CMK (cell line): ENCODE measurements around the gene MLANA.
"Not testable (repeated sequence)": the region's sequence is repeated elsewhere in the genome, so short reads cannot be mapped to it uniquely, and the experiment has no call there.

ENCODE experiments used
- DNase-seq: peaks from one replicate; pipeline ENCODE4 v3.0.0-alpha.2; 2010; ENCODE audit warnings: low read depth

Gene MLANA

DNA sequence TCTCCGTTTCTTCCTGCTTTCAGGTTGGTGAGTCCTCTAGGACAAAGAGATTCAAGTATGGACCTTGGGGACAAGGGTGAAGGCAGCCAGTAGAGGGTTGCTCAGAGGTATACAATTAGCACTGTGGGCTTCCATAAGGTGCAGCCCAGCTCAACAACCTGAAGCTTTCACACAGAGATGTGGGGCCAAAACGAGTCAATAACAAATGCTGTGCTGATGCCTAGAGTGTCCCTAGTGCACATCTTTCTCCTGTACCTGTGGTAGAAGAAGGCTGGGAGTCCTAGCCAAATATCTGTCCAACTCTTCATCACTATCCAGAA is 20.7 kb upstream of the MLANA start:
- no peak for DNase-seq

GRCh38 chr9:5870691-5871090 is 20.0 kb upstream of the MLANA start:
- no peak for DNase-seq

GRCh38 chr9:5871785-5872184 is 18.9 kb upstream of the MLANA start:
- DNase-seq = no peak

DNA sequence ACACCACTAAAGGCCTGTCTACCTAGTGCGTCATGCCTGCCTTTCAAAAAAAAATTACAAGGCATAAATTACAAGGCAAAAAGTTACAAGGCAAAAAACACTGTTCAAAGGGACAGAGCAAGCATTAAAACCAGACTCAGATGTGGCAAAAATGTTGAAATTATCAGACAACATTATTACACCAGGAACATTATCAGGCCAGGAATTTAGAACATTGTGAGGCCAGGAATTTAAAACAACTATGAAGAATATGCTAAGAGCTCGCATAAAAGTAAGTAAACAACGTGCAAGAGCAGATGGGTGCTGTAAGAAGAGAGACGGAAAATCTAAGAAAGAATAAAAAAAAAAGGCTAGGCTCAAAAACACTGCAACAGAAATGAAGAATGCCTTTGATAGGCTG is 18.2 kb upstream of the MLANA start:
- DNase-seq = no peak

- no peak for DNase-seq
Measured at GRCh38 chr9:5873439-5873838, 17.2 kb upstream of the MLANA start.

- DNase-seq = no peak
Measured at GRCh38 chr9:5874048-5874447, 16.6 kb upstream of the MLANA start.

DNA sequence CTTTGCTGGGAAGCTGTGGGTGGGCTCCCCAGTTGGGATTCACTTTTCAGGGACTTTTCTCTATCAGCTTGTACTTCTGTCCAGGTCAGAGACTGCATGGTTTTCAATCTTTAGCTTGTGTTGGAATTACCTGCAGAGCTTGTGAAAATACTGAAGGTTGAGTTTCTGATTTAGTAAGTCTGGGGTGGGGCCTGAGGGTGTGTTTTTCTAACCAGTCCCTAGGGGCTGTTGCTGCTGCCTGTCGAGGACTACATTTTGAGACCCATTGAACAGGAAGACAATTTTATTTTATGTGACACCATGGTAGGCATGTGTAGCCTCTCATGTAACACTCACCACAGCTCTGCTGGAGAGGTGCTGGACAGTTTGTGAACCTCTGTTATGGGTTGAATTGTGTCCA is 14.7 kb upstream of the MLANA start:
- DNase-seq = no peak

GRCh38 chr9:5876711-5877110 is 14.0 kb upstream of the MLANA start:
- DNase-seq = no peak

- DNase-seq = no peak
Measured at GRCh38 chr9:5879419-5880181, 11.1 kb upstream of the MLANA start.

DNA sequence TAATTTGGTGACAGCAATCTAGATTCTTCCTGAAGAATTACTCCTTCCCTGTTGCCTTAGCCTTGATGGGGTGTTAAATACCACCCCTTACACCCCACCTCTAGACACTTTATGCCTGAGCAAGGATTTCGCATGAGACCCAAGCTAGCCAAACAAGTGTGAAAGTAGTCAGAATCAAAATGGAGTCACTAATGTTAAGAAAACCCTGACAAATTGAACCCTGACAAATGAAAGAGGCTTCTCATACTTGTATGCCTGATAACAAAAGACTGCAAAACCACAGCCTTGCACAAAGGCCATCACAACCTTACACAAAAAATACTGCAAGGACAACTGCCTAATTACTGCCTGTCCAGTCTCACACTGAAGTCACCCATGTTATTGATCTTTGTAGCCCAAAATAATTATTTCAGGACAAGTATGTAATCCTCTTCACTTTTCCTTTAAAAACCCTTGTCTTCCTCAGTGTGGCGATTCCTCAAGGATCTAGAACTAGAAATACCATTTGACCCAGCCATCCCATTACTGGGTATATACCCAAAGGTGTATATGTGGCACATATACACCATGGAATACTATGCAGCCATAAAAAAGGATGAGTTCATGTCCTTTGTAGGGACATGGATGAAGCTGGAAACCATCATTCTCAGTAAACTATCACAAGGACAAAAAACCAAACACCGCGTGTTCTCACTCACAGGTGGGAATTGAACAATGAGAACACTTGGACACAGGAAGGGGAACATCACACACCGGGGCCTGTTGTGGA is 8.3 kb upstream of the MLANA start:
- DNase-seq = not testable (repeated sequence)

DNA sequence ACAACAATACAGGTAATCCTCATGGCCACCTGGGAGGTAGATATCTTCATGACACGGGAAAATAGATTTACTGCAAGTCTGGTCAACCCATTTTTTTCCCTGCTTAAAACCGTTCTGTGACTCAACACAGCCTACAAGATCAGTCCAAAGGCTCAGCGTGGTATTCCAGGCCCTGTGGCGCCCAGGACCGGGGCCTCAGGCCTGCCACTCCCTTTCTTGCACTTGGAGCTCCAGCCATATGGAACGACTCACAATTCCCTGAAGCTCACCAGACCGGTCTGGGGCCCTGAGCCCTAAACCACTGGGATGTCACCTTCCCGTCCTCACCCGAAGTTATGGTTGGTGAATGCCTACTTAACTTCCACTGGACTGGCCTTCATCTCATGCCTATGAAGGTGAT is 6.5 kb upstream of the MLANA start:
- DNase-seq = no peak

- peak; percentile 40 for DNase-seq
Measured at GRCh38 chr9:5886114-5886939, 4.4 kb upstream of the MLANA start.

DNA sequence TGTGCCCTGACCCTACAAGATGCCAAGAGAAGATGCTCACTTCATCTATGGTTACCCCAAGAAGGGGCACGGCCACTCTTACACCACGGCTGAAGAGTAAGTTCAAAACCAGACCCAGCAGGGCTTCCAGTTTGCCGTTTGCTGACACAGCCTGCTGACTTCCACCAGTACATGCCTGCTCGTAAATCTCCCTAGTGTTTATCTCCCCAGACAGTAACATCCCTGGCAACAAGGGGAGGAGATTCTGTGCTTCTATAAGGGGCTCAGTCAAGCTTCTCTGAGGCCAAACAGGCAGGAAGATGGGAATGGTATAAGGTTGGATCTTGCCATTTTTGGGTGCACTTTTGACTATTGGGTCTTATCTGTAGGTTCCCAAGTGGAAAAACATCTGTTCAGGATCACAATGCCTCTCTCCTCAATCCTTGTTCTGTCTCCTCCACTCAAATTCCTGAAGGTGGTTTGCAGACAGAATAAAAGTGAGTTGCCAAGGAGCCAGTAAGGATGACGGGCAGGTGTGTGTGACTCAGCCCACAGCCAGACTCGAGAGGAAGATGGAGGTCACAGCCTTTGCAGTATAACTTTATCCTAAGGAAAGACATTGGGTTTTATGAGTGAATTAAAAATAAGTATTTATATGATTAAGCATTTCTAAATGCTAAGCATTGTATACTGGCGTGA is 1.9 kb downstream of the MLANA start:
- DNase-seq = no peak

DNA sequence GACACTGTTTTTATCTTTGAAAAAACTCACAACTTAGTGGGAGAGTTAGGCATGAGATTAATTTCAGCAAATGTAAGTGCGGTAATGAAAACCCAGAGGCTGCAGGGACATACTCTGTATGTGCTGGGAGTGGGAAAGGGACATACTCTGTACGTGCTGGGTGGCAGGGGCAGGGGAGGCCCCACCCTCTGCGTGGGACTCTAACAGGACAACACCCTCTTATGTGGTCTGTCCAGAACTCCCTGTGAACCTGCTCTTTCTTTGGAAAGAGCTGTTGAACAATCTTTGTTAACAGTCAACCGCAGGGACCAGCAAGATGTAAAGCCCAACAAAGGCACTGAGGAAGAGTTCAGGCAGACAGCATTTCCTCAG is 2.4 kb downstream of the MLANA start:
- DNase-seq = no peak

DNA sequence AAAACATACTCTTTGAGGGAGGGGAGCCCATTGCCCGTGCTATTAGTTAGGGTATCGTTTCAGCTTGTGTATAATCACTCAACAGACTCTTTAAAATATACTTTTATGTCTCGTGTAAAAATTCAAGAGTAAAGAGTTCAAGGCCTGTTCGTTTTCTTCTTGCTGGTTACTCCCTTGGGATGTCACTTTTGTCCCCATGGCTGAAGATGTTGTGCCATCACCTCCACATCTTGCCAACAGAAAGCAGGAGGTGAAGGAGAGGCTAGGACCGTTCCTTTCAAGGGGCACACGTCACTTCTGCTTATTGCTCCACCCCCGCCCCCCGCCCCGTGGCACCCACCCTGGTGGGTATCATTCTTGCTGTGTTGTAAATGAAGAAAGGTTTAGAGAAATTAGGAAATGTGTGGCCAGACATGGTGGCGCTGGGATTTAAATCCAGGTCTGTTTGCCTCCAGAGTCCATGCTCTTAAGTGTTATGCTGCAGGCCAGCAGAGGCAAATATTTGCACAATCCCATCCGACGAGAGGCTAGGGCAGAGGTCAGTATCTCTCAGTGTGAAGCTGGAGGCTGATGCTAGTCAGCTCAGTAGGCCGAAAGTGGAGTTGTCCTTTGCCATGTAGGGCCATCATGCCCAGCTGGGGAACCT is 3.0 kb downstream of the MLANA start:
- no peak for DNase-seq

DNA sequence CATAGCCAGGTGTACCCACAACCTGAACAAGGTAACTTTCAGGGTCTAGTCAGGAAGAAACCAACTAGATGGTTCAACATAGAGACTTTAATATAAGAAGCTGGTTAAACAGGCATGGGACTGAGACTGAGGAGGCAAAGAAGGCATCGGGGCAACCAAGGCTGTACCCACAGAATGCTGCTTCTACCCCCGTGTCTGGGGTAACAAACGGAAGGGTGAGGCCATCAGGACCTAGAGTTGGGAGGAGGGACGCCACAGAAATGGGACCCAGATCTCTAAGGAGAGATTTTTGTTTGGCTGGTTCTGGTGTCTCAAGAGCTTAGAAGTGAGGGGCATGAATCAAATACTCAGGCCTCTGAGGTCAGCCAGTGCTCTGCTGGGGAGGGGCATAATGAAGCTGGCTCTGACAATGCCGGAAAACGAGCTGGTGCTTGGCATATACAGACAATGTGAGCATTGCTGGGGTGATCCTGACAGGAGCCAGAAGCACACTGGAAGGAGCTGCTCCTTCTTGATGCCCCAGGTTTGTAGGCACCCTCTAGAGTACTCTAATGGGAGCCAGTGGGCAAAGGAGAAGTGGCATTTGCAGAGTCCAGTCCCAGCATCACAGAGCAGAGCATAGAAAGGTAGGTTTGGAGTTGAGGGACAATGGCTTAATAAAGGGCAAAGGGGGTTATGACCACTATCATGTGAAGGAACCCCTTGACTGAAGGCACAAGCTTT is 3.7 kb downstream of the MLANA start:
- no peak for DNase-seq

- no peak for DNase-seq
Measured at GRCh38 chr9:5895782-5896181, 5.1 kb downstream of the MLANA start.

GRCh38 chr9:5896863-5897262 is 6.2 kb downstream of the MLANA start:
- DNase-seq = no peak

DNA sequence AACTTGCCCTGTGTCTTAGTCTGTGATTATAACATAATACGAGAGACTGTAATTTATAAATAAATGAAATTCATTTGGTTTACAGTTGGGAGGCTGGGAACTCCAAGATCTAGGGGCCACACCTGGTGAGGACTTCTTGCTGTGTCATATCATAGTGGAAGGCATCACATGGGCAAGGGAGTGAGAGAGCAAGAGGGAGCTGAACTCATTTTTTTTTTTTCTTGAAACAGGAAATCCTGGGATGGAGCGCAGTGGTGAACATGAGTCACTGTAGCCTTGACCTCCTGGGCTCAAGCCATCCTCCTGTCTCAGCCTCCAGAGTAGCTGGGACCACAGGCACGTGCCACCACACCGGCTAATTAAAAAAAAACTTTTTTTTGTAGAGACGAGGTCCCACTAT is 7.2 kb downstream of the MLANA start:
- no peak for DNase-seq

GRCh38 chr9:5899292-5899691 is 8.6 kb downstream of the MLANA start:
- no peak for DNase-seq

DNA sequence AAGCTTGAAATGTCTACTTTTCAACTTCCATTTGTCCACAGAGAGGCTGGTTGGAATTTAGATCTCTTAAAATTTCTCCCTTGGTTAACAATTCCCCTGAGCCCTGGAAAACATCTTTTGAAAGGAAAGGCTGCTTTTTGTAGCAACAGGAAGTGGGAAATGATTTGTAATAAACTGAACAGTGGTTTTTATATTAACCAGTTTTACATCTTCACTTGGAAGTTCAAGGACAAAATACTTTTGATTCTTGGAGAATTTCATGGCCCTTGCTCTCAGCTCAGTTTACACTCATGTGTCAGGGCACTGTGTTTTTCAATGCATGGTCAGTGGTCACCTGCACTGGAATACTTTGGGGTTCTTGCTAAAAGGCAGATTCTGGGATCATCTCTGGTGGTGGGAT is 9.9 kb downstream of the MLANA start:
- no peak for DNase-seq
